Adipose tissue (tissue), 3 donors: ENCODE measurements around the gene CZIB. TPM values are rescaled to one million over a fixed set of nuclear protein-coding genes. Genes with fewer than 3 reads are reported as not detected.

Experiments used
- H3K27ac ChIP-seq: one replicate; pipeline ENCODE4 v1.5.1; 2013; ENCODE audit warnings: low read depth, low read length
- WGBS, 3 donors: extraction: QIAGEN DNeasy Blood & Tissue Kit; methylation state at CpG; one replicate each; pipeline ENCODE4 v1.1.7; 2013; 5-methylcytosine and 5-hydroxymethylcytosine counted together
- polyA plus RNA-seq, 3 donors: library from polyadenylated mRNA; stranded (reverse); fragments of 200-250 nt; gene quantifications; one replicate each; pipeline ENCODE4 v1.2.3, GENCODE V29; 2013
- donor health status: healthy with polysubstance abuse.
- donor health status: Bipolar disorder and iron deficiency.
- donor health status: healthy.

Gene CZIB
- polyA plus RNA-seq: 100 to 1,000 TPM in 1 of 3 donors, 10 to 100 TPM in 2; 30.1 to 118 (median 74.5) TPM

GRCh38 chr1:53220171-53220961 lies at the start of gene CZIB:
TSS of gene CZIB (minus strand) at chr1:53220634. CDS start at chr1:53220575, 59 bp downstream.
- no peak within 1 kb of the TSS for H3K27ac ChIP-seq
- WGBS, 3 donors: 0 to 1% (median 1%) methylated on average over 60 to 61 of the region's 61 CpGs

- no peak overlapping the region for H3K27ac ChIP-seq
- 78 to 86% (median 78%) methylated on average over 1 of the region's 1 CpG for WGBS, 3 donors
Measured at GRCh38 chr1:53270107-53270506, 49.7 kb upstream of the CZIB start.

GRCh38 chr1:53267761-53268160 lies 47.3 kb upstream of the CZIB start:
- H3K27ac ChIP-seq: no peak overlapping the region

GRCh38 chr1:53266038-53266437 lies 45.6 kb upstream of the CZIB start:
- H3K27ac ChIP-seq: no peak overlapping the region

- H3K27ac ChIP-seq: no peak overlapping the region
- 95 to 98% (median 96%) methylated on average over 4 of the region's 4 CpGs for WGBS, 3 donors
Measured at GRCh38 chr1:53265581-53265980, 45.1 kb upstream of the CZIB start.

- H3K27ac ChIP-seq: no peak overlapping the region
- WGBS, 3 donors: 91 to 98% (median 96%) methylated on average over 11 of the region's 11 CpGs
Measured at GRCh38 chr1:53264048-53264447, 43.6 kb upstream of the CZIB start.

GRCh38 chr1:53262000-53262399 lies 41.6 kb upstream of the CZIB start:
- 92 to 97% (median 92%) methylated on average over 3 of the region's 3 CpGs for WGBS, 3 donors

GRCh38 chr1:53260631-53261247 lies 40.3 kb upstream of the CZIB start:
- WGBS, 3 donors: 80 to 92% (median 86%) methylated on average over 4 of the region's 4 CpGs
- H3K27ac ChIP-seq: no peak overlapping the region

More at GRCh38 chr1:53262000-53262399, 41.6 kb upstream of the CZIB start:
- H3K27ac ChIP-seq: no peak overlapping the region

GRCh38 chr1:53259932-53260331 lies 39.5 kb upstream of the CZIB start:
- WGBS, 3 donors: 93 to 96% (median 93%) methylated on average over 2 of the region's 2 CpGs

GRCh38 chr1:53258216-53258615 lies 37.8 kb upstream of the CZIB start:
- H3K27ac ChIP-seq: no peak overlapping the region
- WGBS, 3 donors: 54 to 85% (median 83%) methylated on average over 1 of the region's 1 CpG

More at GRCh38 chr1:53259932-53260331, 39.5 kb upstream of the CZIB start:
- H3K27ac ChIP-seq: no peak overlapping the region

- 34 to 94% (median 90%) methylated on average over 5 of the region's 5 CpGs for WGBS, 3 donors
- H3K27ac ChIP-seq: no peak overlapping the region
Measured at GRCh38 chr1:53257454-53258081, 37.1 kb upstream of the CZIB start.

GRCh38 chr1:53256511-53257453 lies 36.3 kb upstream of the CZIB start:
- WGBS, 3 donors: 76 to 94% (median 93%) methylated on average over 11 of the region's 11 CpGs
- no peak overlapping the region for H3K27ac ChIP-seq

- H3K27ac ChIP-seq: no peak overlapping the region
- 96 to 98% (median 97%) methylated on average over 4 of the region's 4 CpGs for WGBS, 3 donors
Measured at GRCh38 chr1:53255031-53255430, 34.6 kb upstream of the CZIB start.

- 58 to 76% (median 70%) methylated on average over 4 of the region's 4 CpGs for WGBS, 3 donors
- H3K27ac ChIP-seq: no peak overlapping the region
Measured at GRCh38 chr1:53254011-53254640, 33.7 kb upstream of the CZIB start.

- 84 to 92% (median 88%) methylated on average over 4 of the region's 4 CpGs for WGBS, 3 donors
- H3K27ac ChIP-seq: no peak overlapping the region
Measured at GRCh38 chr1:53250325-53250724, 29.9 kb upstream of the CZIB start.

GRCh38 chr1:53249706-53250105 lies 29.3 kb upstream of the CZIB start:
- WGBS, 3 donors: 20 to 64% (median 61%) methylated on average over 3 of the region's 3 CpGs
- H3K27ac ChIP-seq: no peak overlapping the region

GRCh38 chr1:53246261-53247134 lies 26.1 kb upstream of the CZIB start:
- no peak overlapping the region for H3K27ac ChIP-seq
- 79 to 85% (median 79%) methylated on average over 4 of the region's 4 CpGs for WGBS, 3 donors
